ENCODE measurements around the gene GGACT. TPM values are rescaled to one million over a fixed set of nuclear protein-coding genes. Genes with fewer than 3 reads are reported as not detected.

Gene GGACT
- polyA plus RNA-seq, 1 donor from 2014 or later, result 1.7 TPM

GRCh38 chr13:100561599-100562204, 26.9 kb downstream of the GGACT start:
- H3K79me2 ChIP-seq (replicated peaks; ENCODE audit: insufficient read depth, low read length), result no peaks in the 10 kb centered on the region
- TF ChIP-seq, protein P1, sequence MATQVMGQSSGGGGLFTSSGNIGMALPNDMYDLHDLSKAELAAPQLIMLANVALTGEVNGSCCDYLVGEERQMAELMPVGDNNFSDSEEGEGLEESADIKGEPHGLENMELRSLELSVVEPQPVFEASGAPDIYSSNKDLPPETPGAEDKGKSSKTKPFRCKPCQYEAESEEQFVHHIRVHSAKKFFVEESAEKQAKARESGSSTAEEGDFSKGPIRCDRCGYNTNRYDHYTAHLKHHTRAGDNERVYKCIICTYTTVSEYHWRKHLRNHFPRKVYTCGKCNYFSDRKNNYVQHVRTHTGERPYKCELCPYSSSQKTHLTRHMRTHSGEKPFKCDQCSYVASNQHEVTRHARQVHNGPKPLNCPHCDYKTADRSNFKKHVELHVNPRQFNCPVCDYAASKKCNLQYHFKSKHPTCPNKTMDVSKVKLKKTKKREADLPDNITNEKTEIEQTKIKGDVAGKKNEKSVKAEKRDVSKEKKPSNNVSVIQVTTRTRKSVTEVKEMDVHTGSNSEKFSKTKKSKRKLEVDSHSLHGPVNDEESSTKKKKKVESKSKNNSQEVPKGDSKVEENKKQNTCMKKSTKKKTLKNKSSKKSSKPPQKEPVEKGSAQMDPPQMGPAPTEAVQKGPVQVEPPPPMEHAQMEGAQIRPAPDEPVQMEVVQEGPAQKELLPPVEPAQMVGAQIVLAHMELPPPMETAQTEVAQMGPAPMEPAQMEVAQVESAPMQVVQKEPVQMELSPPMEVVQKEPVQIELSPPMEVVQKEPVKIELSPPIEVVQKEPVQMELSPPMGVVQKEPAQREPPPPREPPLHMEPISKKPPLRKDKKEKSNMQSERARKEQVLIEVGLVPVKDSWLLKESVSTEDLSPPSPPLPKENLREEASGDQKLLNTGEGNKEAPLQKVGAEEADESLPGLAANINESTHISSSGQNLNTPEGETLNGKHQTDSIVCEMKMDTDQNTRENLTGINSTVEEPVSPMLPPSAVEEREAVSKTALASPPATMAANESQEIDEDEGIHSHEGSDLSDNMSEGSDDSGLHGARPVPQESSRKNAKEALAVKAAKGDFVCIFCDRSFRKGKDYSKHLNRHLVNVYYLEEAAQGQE (IDR thresholded peaks at IDR 0.05; ENCODE audit: borderline replicate concordance), result no peak
- TF ChIP-seq POLR2AphosphoS5 (IDR thresholded peaks at IDR 0.05), result no peak
- no peak for TF ChIP-seq MXI1 (conservative IDR thresholded peaks at IDR 0.05; ENCODE audit: poor library complexity, severe bottlenecking)
- TF ChIP-seq, protein P2, sequence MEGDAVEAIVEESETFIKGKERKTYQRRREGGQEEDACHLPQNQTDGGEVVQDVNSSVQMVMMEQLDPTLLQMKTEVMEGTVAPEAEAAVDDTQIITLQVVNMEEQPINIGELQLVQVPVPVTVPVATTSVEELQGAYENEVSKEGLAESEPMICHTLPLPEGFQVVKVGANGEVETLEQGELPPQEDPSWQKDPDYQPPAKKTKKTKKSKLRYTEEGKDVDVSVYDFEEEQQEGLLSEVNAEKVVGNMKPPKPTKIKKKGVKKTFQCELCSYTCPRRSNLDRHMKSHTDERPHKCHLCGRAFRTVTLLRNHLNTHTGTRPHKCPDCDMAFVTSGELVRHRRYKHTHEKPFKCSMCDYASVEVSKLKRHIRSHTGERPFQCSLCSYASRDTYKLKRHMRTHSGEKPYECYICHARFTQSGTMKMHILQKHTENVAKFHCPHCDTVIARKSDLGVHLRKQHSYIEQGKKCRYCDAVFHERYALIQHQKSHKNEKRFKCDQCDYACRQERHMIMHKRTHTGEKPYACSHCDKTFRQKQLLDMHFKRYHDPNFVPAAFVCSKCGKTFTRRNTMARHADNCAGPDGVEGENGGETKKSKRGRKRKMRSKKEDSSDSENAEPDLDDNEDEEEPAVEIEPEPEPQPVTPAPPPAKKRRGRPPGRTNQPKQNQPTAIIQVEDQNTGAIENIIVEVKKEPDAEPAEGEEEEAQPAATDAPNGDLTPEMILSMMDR (IDR thresholded peaks at IDR 0.05; ENCODE audit: poor library complexity, severe bottlenecking), result no peak
- no peak for TF ChIP-seq RAD21 (conservative IDR thresholded peaks at IDR 0.05)
- no peak for TF ChIP-seq TAF1 (IDR thresholded peaks at IDR 0.05; ENCODE audit: low read depth)
- TF ChIP-seq SMC3 (conservative IDR thresholded peaks at IDR 0.05; ENCODE audit: poor library complexity), result no peak
- no peak for TF ChIP-seq EP300 (conservative IDR thresholded peaks at IDR 0.05; ENCODE audit: poor library complexity, severe bottlenecking)
- no peak for TF ChIP-seq EZH2 (IDR thresholded peaks at IDR 0.05; ENCODE audit: borderline replicate concordance, insufficient read depth, low read length, poor library complexity, severe bottlenecking)
- H3K4me2 ChIP-seq (ENCODE audit: low read length), result no peak overlapping the region
- H3K27me3 ChIP-seq (ENCODE audit: insufficient read depth, low read depth, low read length), result no peaks in the 10 kb centered on the region
- H3K9me3 ChIP-seq (ENCODE audit: low read length), result no peaks in the 10 kb centered on the region
- H3K36me3 ChIP-seq (ENCODE audit: insufficient read depth, low read length), result no peaks in the 10 kb centered on the region
- no peak overlapping the region for H2AFZ ChIP-seq (ENCODE audit: low read depth, low read length)
- H4K20me1 ChIP-seq (ENCODE audit: insufficient read depth), result no peaks in the 10 kb centered on the region
- H3K4me3 ChIP-seq (ENCODE audit: low read length), result no peak overlapping the region
- no peaks in the 10 kb centered on the region for H3K9me2 ChIP-seq (ENCODE audit: insufficient read depth, low read length)
- H3K9ac ChIP-seq (ENCODE audit: low read length), result no peak overlapping the region
- H3F3A ChIP-seq (ENCODE audit: insufficient read depth, low read length, poor library complexity, severe bottlenecking), result no peaks in the 10 kb centered on the region
- H3K27ac ChIP-seq (ENCODE audit: low read length), result no peak overlapping the region

DNA sequence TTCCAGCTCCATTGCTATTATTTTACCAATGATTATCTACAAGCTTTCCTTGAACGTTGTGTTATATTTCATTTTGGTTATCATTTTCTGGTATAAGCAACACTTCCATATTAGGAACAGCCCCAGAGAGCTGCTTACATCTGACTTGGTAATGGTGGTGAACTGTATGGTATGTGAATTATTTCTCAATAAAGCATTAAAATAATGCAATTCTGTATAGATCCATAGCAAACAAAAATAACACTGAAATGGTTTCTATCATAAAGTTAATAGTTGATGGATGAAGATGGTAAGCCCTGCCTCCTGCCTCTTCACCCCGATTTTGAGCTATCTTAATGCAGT, 27.5 kb downstream of the GGACT start:
- H3K27me3 ChIP-seq (ENCODE audit: insufficient read depth, low read depth, low read length), result no peaks in the 10 kb centered on the region
- no peak overlapping the region for H2AFZ ChIP-seq (ENCODE audit: low read depth, low read length)
- no peak overlapping the region for H3K27ac ChIP-seq (ENCODE audit: low read length)
- H3K9me3 ChIP-seq (ENCODE audit: low read length), result no peaks in the 10 kb centered on the region
- H3F3A ChIP-seq (ENCODE audit: insufficient read depth, low read length, poor library complexity, severe bottlenecking), result no peaks in the 10 kb centered on the region
- TF ChIP-seq POLR2AphosphoS5 (IDR thresholded peaks at IDR 0.05) (no peak), SMC3 (conservative IDR thresholded peaks at IDR 0.05; ENCODE audit: poor library complexity) (no peak), EZH2 (IDR thresholded peaks at IDR 0.05; ENCODE audit: borderline replicate concordance, insufficient read depth, low read length, poor library complexity, severe bottlenecking) (no peak), TAF1 (IDR thresholded peaks at IDR 0.05; ENCODE audit: low read depth) (no peak), MXI1 (conservative IDR thresholded peaks at IDR 0.05; ENCODE audit: poor library complexity, severe bottlenecking) (no peak), RAD21 (conservative IDR thresholded peaks at IDR 0.05) (no peak), EP300 (conservative IDR thresholded peaks at IDR 0.05; ENCODE audit: poor library complexity, severe bottlenecking) (no peak)
- TF ChIP-seq, protein P2 (IDR thresholded peaks at IDR 0.05; ENCODE audit: poor library complexity, severe bottlenecking), result no peak
- TF ChIP-seq, protein P1 (IDR thresholded peaks at IDR 0.05; ENCODE audit: borderline replicate concordance), result no peak
- H3K9ac ChIP-seq (ENCODE audit: low read length), result no peak overlapping the region
- H3K79me2 ChIP-seq (replicated peaks; ENCODE audit: insufficient read depth, low read length), result no peaks in the 10 kb centered on the region
- H3K9me2 ChIP-seq (ENCODE audit: insufficient read depth, low read length), result no peaks in the 10 kb centered on the region
- no peak overlapping the region for H3K4me3 ChIP-seq (ENCODE audit: low read length)
- H3K36me3 ChIP-seq (ENCODE audit: insufficient read depth, low read length), result no peaks in the 10 kb centered on the region
- H4K20me1 ChIP-seq (ENCODE audit: insufficient read depth), result no peaks in the 10 kb centered on the region
- no peak overlapping the region for H3K4me2 ChIP-seq (ENCODE audit: low read length)

All from neural cell (in vitro differentiated cells).